Measurements from ENCODE around the gene ELMO1.

DNA sequence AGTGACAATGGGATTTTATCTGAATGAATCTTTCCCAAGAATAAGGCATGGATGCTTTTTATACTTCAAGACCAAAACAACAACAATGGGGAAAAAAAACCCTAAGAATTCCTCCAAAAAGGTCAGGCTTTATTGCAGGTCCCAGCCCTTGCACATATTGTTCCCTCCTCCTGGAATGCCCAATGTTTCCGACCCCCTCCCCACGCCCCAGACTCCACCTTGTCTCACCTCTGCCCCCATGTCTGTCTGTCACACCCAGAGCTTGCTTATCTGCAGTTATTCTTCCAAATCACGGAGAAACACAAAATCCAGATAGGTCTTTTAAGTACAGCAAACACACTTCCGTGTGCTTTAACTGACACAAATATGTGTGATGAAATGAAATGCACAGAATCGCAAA, 43.5 kb downstream of the ELMO1 start:
- no peak for TF ChIP-seq CTCF (optimal IDR thresholded peaks at IDR 0.05 in 1 of 3, IDR thresholded peaks at IDR 0.05 in 1 of 3, conservative IDR thresholded peaks at IDR 0.05 in 1 of 3; ENCODE audit: extremely low read depth in 1 of 3, insufficient read depth in 2 of 3, low read length in 3 of 3)
- TF ChIP-seq EZH2 (IDR thresholded peaks at IDR 0.05; ENCODE audit: low read length) = no peak

All from keratinocyte (primary cell).